ENCODE results near the gene TMEM54.

GRCh38 chr1:32889731-32890278, 11.4 kb downstream of the TMEM54 start:
- TF ChIP-seq CTCF (IDR thresholded peaks at IDR 0.05) (no peak), EZH2 (IDR thresholded peaks at IDR 0.05; ENCODE audit: borderline replicate concordance, insufficient read depth, low read depth, low read length, poor library complexity, severe bottlenecking) (no peak)
